Nephron (organoid): ENCODE results near the gene CHL1.

Source experiments
- H3K27ac Mint-ChIP-seq, 3 experiments: 2 replicates each; pipeline ENCODE4 v1.8.0; 2020; ENCODE audit warnings: mixed read lengths in 3 of 3, mild to moderate bottlenecking in 2 of 3, moderate library complexity in 1 of 3
- H3K27me3 Mint-ChIP-seq: 2 replicates; pipeline ENCODE4 v1.8.0; 2021; ENCODE audit warnings: low read depth, mild to moderate bottlenecking, moderate library complexity, mixed read lengths
- H3K36me3 Mint-ChIP-seq: 2 replicates; pipeline ENCODE4 v1.8.0; 2020; ENCODE audit warnings: low read depth, mixed read lengths
- H3K4me1 Mint-ChIP-seq: 2 replicates; pipeline ENCODE4 v1.8.0; 2020; ENCODE audit warnings: mixed read lengths
- H3K4me3 Mint-ChIP-seq, 3 experiments: 2 replicates each; pipeline ENCODE4 v1.8.0; 2020; ENCODE audit warnings: mild to moderate bottlenecking in 3 of 3, mixed read lengths in 3 of 3, moderate library complexity in 2 of 3
- H3K9me3 Mint-ChIP-seq: 2 replicates; pipeline ENCODE4 v1.8.0; 2020; ENCODE audit warnings: mixed read lengths
- TF ChIP-seq, protein P1 (sequence below), 3 experiments: fragments of 200-600 bp; sonication (generic); IDR thresholded peaks; one replicate each; pipeline ENCODE4 v1.5.0; 2021; ENCODE audit warnings: antibody characterized with exemption in 3 of 3; ENCODE audit not compliant: unreplicated experiment in 3 of 3

The CHL1 gene

DNA sequence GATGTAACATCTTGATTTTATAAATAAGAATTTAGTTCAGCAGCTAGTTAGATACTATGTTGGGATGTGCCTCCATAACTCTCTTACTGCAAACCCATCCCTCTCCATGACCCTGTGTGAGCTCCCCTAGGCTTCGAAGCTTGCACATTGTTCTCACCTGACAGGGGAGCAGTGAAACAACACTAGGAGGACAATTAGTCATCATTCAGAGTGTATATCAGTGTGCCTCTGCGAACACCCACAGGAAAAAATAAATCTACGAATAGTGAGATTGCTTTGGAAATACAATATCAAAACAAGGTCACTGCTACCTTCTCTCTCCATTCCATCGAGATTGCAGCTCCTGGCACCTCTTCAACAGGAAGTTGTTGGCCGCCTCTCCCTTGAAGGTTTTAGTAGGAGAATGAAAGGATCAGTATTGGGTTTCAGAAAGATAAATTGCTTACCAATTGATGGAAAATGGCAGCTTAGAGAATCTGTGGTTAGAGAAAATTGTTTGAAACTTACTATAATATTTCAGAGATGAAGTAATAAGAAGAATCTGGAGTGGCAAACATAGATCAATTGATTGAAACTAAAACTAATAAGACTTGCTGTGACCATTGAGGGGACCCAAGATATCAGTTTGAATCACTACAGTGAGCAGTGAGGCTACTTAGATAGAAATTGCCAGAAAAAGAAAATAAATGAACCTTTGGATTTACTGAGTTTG, 103.2 kb downstream of the CHL1 start:
- Mint-ChIP-seq H3K36me3 (no peaks in the 10 kb centered on the region), H3K4me3 (no peak overlapping the region), H3K9me3 (peaks cover 3% of the 10 kb centered on the region), H3K27ac (no peak overlapping the region), H3K4me1 (no peaks in the 10 kb centered on the region), H3K27me3 (no peaks in the 10 kb centered on the region)
- TF ChIP-seq, protein P1, sequence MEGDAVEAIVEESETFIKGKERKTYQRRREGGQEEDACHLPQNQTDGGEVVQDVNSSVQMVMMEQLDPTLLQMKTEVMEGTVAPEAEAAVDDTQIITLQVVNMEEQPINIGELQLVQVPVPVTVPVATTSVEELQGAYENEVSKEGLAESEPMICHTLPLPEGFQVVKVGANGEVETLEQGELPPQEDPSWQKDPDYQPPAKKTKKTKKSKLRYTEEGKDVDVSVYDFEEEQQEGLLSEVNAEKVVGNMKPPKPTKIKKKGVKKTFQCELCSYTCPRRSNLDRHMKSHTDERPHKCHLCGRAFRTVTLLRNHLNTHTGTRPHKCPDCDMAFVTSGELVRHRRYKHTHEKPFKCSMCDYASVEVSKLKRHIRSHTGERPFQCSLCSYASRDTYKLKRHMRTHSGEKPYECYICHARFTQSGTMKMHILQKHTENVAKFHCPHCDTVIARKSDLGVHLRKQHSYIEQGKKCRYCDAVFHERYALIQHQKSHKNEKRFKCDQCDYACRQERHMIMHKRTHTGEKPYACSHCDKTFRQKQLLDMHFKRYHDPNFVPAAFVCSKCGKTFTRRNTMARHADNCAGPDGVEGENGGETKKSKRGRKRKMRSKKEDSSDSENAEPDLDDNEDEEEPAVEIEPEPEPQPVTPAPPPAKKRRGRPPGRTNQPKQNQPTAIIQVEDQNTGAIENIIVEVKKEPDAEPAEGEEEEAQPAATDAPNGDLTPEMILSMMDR (IDR thresholded peaks at IDR 0.05; ENCODE audit: unreplicated experiment in 3 of 3) = no peak

DNA sequence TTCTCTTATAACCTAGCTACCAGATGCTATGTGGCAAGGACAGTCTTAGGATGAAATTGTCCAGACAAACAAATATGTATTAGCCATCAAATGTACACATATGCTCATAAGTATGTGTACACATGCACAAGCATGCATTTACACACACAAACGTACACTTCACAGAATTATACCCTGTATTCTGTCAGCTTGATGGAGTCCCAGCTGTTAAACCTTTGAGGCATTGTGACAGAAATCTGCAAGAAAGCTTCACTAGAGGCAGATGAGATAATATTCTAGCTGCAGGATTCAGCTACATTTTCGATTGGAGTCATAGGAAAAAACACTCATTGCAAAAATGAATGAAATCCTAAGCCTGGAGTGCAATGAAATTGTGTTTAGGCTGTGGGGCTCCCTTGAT, 110.6 kb downstream of the CHL1 start:
- Mint-ChIP-seq H3K27me3 (no peaks in the 10 kb centered on the region), H3K9me3 (peaks cover 3% of the 10 kb centered on the region), H3K4me3 (no peak overlapping the region), H3K4me1 (no peaks in the 10 kb centered on the region), H3K27ac (no peak overlapping the region), H3K36me3 (no peaks in the 10 kb centered on the region)
- TF ChIP-seq, protein P1 (IDR thresholded peaks at IDR 0.05; ENCODE audit: unreplicated experiment in 3 of 3) = no peak

DNA sequence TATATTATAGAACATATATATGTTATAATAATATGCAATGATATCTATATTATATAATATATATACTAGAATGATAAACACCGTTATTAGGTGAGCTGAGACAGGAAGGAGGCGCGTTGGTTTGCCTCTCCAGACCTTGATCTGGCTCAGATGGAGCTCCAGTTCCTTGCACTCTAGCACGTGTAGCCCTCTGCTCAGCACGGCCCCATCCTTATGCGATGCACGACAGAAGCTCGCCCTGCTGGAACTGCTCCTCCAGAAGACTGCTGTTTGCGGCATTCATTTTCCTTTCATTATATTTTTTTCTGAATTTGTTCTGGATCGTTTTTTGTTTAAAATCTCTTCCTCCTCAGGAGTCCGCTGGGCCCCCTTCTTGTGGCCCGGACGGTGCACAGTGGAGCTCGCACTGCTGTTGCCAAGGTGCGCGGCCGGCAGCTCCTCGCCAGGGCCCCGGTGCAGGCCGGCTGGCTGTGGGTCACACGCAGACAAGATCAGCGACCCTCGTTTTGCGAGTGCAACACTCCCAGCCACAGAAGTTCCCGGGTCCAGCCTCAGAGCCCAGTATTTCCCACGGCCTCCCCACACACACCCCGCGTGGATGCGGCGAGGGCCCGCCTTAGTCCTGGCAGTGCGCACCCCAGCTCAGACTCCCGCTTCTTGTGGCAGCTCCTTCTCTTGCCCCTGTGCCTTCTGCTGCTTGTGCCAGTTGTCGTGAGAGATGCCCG, 112.2 kb downstream of the CHL1 start:
- Mint-ChIP-seq H3K27ac (no peak overlapping the region), H3K4me1 (no peaks in the 10 kb centered on the region), H3K36me3 (no peaks in the 10 kb centered on the region), H3K9me3 (no peaks in the 10 kb centered on the region), H3K4me3 (no peak overlapping the region), H3K27me3 (no peaks in the 10 kb centered on the region)
- TF ChIP-seq, protein P1 (IDR thresholded peaks at IDR 0.05; ENCODE audit: unreplicated experiment in 3 of 3) = no peak

DNA sequence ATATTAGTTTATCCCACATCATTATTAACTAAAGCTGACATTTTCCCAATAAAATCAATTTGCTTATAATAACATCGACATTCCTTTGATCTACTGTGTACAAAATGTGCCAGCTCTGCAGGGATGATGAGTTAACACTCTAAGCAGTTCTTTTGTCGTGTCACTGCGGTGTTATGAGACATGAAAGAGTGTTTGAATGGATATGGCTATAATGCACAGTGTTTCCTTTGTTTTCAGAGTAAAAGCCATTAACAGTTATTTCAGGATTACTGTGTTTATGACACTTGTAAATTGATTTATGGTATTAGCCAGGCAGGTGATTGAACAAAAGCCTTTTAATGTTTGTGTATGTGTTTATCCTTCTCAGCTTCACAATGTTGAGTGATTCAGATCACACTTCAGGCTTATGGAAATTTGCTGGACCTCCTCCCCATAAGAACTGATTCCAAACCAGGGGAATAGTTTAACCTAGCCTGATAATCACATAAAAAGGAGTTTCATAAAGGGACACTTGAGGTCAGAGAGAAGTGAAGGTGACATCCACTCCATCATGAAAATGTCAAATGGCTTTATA, 115.7 kb downstream of the CHL1 start:
- TF ChIP-seq, protein P1 (IDR thresholded peaks at IDR 0.05; ENCODE audit: unreplicated experiment in 3 of 3) = no peak
- no peaks in the 10 kb centered on the region for H3K27me3 Mint-ChIP-seq
- no peak overlapping the region for H3K27ac Mint-ChIP-seq
- H3K36me3 Mint-ChIP-seq = no peaks in the 10 kb centered on the region
- H3K4me1 Mint-ChIP-seq = no peaks in the 10 kb centered on the region
- no peaks in the 10 kb centered on the region for H3K9me3 Mint-ChIP-seq
- H3K4me3 Mint-ChIP-seq = no peak overlapping the region

DNA sequence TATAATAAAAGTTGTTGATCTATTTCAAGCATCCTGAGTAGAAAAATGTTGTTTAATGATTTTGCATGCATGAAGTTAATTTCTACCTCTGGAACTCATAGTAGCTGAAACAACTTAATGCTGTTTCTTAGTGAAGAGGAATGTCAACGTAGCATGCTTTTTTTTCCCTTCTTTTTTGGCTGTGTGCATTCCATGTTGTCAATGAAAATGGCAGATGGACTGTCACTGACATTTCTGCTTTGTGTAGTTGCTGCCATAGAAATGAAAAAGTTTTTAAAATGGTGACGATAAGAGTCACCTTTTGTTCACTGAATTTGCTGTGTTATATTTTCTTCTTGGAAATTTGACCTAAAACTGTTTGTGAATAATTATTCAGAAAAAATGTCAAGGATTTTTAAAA, 116.3 kb downstream of the CHL1 start:
- H3K36me3 Mint-ChIP-seq = no peaks in the 10 kb centered on the region
- no peak overlapping the region for H3K27ac Mint-ChIP-seq
- TF ChIP-seq, protein P1 (IDR thresholded peaks at IDR 0.05; ENCODE audit: unreplicated experiment in 3 of 3) = no peak
- H3K9me3 Mint-ChIP-seq = no peaks in the 10 kb centered on the region
- H3K4me1 Mint-ChIP-seq = no peaks in the 10 kb centered on the region
- H3K27me3 Mint-ChIP-seq = no peaks in the 10 kb centered on the region
- H3K4me3 Mint-ChIP-seq = no peak overlapping the region
